ENCODE data around the gene MRM3. TPM values are rescaled to one million over a fixed set of nuclear protein-coding genes. Genes with fewer than 3 reads are reported as not detected.
"Not testable (repeated sequence)": the region's sequence is repeated elsewhere in the genome, so short reads cannot be mapped to it uniquely, and the experiment has no call there.

The MRM3 gene
- polyA plus RNA-seq, 5 donors = 12.8 to 17.5 (median 16.6) TPM

DNA sequence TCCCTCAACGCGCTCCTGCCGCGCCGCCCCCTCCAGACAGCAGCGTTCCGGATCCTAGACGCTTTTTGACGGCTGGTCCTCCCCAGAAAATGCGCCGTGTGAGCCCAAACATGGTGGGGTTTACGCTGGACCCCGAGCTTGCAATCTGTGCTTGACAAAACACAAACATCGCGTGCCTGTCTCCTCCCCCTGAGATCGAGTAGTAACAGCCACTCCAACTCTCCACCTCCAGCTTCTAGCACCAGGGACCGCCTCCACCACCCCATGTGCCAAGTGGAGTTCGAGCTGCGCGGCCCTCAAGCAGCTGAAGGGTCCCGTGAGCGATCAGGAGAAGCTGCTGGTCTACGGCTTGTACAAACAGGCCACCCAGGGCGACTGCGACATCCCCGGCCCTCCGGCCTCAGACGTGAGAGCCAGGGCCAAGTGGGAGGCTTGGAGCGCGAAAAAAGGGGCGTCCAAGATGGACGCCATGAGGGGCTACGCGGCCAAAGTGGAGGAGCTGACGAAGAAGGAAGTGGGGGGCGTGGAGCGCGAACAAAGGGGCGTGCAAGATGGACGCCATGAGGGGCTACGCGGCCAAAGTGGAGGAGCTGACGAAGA is 29.4 kb upstream of the MRM3 start:
- DNase-seq = peak; percentile 76 to 79

DNA sequence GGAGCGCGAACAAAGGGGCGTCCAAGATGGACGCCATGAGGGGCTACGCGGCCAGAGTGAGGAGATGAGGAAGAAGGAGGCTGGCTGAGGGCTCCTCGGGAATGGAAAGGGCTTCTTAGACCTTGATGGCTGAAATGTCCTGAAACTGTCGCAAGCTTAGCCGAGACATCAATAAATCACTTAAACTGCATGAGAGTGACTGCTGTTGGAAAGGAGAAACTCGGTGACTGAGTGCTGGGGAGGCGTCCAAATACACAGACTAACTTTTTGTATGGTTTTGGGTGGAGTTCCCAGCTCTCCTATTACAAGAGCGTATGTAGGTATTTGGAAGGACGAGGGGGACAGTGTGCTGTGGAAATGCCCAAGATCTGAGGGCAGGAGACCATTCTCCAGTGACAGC is 28.7 kb upstream of the MRM3 start:
- no peak for DNase-seq

DNA sequence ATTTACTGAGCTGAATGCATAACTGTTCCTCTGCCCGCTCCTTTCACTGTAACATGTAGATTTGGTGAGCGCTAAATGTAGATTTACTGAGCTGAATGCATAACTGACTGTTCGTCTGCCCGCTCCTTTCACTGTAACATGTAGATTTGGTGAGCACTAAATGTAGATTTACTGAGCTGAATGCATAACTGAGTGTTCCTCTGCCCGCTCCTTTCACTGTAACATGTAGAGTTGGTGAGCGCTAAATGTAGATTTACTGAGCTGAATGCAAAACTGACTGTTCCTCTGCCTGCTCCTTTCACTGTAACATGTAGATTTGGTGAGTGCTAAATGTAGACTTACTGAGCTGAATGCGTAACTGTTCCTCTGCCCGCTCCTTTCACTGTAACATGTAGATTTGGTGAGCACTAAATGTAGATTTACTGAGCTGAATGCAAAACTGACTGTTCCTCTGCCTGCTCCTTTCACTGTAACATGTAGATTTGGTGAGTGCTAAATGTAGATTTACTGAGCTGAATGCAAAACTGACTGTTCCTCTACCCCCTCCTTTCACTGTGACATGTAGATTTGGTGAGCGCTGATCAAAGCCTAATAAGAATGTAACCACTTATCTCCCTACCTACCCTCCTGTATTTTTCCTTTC is 26.7 kb upstream of the MRM3 start:
- DNase-seq = not testable (repeated sequence)

DNA sequence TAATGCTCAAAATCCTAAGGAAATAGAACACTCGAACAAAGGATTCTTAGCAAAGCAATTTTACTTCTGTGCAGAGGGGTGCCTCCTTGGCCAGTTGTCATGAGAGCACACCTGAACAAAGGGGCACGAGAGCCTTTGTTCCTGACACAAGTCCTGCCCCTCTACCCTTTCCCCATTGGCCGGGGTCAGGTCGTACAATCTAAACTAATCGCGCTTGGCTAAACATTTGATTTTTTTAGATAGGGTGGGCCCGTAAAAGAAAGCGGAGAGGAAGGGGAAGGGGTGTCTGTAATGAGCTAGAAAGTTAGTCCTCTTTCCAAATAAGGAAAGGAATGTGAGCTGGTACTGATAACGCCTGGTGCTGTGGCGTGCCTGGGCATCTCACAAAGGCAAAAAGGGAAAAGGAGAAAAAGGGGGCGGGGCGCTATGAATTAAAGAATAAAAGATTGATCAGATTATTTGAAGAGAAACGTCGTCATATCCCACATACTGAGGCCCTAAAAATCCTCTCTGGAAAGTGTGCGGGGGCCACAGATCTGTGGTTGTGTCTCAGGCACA is 26.1 kb upstream of the MRM3 start:
- not testable (repeated sequence) for DNase-seq

DNA sequence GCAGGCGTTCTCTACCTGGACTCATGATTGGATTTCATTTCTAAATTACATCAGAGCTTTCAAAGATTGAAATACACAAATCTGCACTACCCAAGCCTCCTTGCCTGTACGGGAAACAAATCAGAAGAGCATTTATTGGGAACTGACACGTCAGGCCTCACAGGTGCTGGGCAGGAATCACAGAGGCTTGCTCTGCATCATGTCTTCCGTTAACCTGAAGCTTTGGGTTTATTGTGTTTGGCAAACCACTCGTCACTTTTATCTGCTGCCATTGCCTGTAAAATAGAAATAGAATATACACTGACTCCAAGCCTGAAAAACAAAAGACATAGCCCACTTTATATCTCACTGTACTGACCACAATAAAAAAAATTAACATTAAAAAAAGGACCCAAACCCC is 22.2 kb upstream of the MRM3 start:
- no peak for DNase-seq

DNA sequence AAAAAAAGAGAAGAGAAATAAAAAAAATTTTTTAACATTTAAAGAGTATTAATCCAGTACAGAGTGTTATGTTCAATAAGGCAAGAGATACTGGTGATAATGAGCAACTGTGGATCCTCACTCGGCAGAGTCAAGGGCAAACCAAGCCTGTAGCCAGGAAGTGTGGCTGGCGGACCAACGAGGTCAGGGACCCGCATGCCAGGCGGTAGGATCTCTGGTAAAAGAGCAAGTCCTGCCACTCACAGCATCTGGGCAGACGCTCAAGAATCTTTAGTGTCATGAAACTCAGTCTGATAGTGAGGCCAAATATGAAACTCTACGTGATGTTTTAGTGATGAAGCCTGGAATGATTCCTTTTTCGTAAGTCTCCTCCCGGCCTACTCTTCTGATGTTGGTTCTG is 21.8 kb upstream of the MRM3 start:
- no peak for DNase-seq

DNA sequence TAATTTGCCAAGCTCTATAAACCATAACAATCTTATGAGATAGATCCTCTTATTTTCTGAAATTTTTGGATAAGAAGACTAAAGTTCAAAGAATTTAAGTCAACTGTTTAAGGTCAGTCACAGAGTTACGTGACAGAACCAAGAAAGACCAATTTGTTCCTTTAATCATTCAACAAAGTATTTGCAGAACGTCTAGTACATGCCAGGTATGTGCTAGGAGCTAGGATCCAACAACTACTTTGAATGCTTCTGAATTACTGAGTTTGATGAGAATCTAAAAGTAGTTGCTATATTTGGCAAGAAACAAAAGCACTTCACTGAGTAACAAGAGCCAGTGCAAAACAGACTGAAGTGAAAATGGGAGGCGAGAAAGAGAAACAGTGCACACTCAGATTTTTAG is 15.1 kb upstream of the MRM3 start:
- DNase-seq = no peak

DNA sequence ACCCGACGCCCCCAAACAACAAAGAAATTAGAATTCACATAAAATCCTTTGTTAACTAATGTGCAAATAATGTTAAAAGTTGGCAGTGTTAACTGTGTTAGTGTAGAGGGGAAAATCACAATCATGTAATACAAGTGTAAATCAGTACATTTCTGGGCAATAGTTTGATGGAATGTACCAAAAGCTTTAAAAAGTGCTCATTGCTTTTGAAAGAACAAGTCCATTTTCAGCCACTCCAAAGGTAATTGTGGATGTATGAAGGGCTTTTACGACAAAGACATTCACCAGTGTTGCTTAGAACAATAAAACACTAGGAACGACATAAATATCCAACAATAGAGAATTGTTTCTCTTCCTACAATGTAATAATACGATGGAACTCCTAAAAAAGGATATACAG is 9.1 kb upstream of the MRM3 start:
- no peak for DNase-seq

DNA sequence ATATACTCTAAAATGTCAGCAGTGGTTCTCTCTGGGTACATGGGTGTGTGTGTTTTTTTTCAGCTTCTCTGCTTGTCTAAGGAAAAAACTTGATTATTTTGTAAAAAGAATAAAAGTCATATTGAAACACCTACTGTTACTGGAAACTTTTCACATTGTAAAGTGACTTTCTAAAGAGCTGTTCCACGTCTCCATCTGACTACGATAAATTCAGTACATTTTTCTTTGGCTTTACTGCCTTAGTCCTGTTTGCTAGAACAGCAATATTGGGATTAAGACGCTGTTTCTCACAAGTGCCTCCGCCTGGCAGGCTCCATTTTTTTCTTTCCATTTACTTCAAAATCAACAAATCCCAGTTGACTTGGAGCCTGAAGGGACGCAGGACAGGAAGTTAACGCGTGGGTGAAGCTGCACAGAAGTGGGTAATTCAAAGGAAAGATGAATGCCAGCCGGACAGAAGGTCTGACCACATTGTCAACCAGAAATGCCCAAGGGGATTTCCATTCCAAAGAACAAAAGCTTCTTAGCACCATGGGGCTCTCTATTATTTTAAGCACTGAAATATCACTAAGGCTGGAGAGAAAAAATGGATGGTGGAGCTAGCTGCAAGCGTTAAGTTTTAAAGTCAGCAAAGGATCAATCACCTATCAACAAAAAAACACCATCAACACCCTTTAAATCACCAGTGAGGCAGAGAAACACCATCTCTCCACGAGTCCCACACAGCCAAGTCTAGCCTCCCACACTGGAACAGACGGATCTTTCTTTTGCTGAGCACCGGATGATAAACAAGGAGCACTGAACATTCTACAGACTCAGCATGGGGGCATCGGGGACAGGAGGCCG is 8.5 kb upstream of the MRM3 start:
- DNase-seq = no peak

DNA sequence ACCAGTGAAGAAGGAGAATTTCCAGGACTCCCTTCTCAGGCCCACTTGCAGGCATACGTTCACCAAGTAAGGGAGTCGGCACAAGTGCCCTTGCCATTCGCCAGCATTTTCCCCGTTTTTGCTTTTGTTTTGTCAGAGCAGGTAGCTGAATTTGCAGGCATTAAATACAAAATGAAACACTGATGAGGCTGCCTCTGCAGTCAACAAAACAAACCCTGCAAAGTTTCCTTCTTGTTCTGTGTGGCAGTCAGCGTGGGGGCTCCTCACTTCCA is 7.9 kb upstream of the MRM3 start:
- no peak for DNase-seq

DNA sequence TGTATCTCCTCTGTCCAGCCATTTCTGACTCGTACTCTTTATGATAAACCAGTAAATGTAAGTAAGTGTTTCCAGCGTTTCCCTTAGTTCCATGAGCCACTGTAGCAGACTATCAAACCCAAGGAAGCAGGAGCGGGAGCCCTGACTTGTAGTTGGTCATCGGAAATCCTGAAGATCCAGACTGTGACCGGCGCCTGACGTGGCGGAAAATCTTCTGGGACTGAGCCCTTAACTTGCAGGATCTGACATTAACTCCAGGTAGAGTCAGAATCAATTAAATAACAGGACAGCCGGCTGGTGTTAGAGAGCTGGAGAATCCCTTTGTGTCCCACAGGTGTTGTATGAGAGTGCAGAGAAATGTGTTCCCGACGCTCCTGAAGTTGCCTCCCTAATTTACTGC is 4.1 kb upstream of the MRM3 start:
- DNase-seq = no peak

DNA sequence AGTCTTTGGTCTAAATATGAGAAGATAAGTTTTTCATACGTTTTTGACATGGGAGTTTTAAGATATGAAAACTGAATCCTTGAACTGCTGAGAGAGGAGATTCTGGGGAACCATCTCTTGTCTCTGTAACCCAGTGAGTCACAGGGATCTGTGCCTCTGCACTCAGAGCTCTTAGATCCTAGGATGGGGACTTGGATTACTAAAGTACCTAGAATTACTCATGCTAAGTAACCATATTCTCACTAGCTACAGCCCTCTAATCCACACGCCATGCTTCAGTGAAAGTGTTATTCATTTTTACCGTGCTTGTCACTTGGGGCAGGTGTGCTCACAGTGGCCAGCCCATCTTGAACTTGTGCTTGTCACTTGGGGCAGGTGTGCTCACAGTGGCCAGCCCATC is 2.0 kb downstream of the MRM3 start:
- no peak for DNase-seq

DNA sequence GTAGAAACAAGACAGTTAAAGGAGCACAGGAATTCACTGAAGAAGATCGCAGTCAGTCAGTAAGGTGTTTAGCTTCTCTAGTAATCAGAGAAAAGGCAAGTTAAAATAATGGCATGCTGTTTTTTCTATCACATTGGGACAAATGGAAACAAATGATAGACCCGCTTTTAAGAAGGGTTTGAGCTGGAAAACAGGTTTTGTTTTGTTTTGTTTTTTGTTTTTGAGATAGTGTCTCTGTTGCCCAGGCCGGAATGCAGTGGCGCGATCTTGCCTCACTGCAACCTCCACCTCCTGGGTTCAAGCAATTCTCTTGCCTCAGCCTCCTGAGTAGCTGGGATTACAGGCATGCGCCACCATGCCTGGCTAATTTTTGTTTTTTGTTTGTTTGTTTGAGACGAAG is 3.7 kb downstream of the MRM3 start:
- not testable (repeated sequence) for DNase-seq

DNA sequence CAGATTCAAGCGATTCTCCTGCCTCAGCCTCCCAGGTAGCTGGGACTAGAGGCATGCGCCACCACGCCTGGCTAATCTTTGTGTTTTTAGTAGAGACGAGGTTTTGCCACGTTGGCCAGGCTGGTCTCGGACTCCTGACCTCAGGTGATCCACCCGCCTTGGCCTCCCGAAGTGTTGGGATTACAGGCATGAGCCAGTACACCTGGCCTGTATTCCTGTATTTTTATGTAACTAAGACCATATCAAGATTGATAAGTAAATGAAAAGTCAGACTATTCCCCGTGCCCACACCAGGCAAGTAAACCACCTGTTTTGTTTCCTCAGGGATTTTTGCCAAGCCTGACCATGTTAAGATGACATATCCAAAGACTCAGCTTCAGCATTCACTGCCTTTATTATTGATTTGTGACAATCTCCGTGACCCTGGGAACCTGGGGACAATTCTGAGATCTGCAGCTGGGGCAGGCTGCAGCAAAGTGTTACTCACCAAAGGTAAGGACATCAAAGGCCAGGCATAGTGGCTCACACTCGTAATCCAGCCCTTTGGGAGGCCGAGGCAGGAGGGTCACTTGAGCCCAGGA is 5.6 kb downstream of the MRM3 start:
- DNase-seq = no peak

DNA sequence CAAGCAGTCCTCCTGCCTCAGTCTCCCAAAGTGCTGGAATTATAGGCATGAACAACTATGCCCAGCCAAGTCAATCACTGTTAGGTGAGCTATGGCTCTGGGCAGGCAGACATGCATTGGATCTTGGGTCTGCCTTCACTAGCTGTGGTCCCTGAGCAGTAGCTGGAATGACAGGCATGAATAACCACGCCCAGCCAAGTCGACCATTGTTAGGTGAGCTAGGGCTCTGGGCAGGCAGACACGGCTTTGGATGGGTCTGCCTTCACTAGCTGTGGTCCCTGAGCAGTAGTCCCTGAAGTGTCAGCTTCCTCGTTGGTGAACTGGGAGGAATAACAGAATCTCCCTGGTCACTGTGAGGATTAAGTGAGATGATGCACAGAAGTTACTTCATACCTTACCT is 6.4 kb downstream of the MRM3 start:
- no peak for DNase-seq

DNA sequence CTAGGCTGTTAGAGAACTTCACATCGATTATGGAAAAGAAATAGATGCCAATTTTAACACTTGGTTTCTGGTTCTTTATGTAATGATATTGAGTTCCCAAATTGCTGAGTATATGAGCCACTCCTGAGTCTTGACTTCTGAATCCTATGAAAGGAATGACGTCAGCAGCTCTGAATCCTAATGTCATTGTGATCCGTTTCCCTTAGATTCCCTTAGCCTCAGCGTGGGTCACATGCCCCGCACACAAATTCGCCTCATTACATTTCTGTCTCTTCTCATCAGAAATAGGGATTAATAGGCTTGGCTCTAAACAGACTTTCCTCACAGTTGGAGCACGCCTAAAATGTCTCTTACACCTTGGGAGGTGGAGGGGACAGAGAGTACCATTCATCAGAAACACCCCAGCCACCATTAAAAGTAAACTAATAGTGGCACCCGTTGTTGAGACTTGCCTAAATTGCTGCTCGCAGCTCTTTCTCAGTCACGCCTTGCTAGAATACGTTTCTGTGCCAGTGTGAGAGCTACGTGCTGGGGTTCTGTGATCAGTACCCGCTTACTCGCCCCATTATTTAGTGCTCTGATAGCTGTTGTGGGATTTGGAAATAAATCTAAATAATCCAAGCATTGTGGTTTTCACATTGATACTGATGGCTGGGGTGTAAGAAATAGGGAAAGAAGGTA is 7.1 kb downstream of the MRM3 start:
- no peak for DNase-seq

DNA sequence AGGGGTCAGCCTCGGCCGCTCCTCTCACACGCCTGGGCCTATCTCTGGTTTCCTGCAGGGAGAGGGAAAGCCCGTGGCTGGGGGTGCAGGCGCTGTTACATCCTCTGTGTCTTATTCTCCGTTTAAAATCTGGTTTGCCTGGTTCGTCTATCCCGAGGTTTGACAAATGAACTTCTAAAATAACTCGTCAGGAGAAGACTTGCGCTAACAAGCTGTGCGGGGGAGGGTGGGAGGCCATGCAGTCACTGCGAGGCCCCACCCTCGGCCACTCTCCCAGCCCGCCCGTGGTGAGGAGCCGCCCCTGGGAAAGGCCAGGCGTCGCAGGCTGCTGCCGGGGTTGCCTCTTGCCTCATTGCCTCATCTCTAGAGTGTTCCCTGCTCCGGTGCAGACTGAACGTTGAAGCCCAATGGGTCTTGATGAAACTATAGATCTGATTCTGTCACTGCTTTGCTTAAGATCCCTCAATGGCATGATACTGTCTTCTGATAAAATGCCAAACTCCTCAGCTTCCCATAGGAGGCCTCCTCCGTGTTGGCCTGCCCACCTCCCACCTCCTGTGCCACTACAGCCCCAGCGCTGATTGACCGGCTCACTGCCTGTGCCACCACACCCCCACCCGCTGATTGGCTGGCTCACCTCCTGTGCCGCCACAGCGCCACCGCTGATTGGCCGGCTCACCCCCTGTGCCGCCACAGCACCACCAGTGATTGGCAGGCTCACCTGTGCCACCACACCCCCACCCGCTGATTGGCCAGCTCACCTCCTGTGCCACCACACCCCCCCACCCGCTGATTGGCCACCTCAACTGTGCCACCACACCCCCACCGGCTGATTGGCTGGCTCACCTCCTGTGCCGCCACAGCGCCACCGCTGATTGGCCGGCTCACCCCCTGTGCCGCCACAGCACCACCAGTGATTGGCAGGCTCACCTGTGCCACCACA is 8.0 kb downstream of the MRM3 start:
- not testable (repeated sequence) for DNase-seq

DNA sequence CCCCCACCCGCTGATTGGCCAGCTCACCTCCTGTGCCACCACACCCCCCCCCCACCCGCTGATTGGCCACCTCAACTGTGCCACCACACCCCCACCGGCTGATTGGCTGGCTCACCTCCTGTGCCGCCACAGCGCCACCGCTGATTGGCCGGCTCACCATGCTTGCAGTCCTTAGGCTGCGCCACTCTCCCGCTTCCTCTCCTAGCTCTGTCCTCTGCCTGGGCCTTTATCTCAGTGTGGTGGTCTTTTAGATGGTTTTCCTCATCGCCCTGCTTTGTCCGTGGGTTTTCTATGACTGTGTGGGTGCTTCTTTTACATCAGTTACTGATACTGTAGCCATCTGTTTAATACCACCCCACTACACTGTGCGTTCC is 8.7 kb downstream of the MRM3 start:
- not testable (repeated sequence) for DNase-seq

DNA sequence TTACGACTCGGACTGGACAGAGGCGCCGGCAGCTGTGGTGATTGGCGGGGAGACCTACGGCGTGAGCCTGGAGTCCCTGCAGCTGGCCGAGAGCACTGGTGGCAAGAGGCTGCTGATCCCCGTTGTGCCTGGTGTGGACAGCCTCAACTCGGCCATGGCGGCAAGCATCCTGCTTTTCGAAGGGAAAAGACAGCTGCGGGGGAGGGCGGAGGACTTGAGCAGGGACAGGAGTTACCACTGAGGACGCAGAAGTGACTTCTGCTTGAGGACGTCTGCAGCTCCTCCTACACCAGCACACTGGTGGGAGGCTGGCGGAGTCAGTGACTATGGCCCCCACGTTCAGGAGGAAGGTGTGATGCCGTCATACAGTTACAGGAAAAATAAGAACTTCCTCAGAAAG is 9.7 kb downstream of the MRM3 start:
- no peak for DNase-seq

DNA sequence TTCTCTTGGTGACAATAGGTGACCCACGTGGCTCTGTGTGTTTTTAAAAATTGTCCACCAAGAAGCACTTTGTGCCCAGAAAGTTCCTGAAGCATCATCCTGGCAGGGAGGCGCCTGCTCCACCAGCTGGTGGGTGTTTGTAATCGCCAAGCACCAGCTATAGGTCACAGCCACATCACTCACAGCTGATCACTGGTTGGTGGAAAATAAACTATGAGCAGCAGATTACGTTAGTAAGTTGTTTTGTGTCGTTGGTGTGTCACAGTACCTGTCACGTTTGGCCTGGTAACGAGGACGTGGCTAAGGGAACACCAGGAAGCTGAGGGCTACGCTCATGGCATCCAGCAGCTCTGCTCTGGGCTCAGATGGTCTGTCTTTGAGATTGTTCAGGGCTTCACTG is 10.1 kb downstream of the MRM3 start:
- no peak for DNase-seq

DNA sequence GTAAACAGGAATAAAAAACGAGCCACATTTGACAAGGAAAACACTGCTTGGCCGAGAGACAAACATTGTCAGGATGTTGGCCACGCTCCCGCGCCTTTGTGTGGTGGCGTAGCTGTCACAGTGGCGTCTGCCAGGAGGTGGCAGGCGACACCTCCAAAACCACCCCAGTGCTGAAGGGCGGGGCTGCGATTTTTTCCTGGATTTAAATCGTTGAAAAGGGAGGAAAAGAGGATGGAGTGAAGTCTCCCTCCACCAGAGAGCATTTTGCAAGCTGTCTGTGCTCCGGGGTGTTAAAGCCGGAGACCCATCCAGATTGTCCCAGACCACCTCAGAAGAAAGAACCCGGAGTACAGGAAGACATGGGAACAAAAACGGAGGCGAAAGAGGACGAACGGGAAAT is 12.7 kb downstream of the MRM3 start:
- DNase-seq = peak; percentile 81 to 86
